Measurements from ENCODE around the gene ZNF845.

Gene ZNF845

GRCh38 chr19:53365134-53365898 lies 31.8 kb downstream of the ZNF845 start, which contains the start of gene ZNF525:
Gene ZNF525 (plus strand): TSS chr19:53365705. CDS start chr19:53372282, 6,577 bp downstream.
- H3K27ac ChIP-seq (ENCODE audit: poor library complexity, severe bottlenecking): peak within 1 kb of the TSS; percentile 21
- no peaks in the 10 kb centered on the region for H3K4me1 ChIP-seq (ENCODE audit: insufficient read depth, poor library complexity, severe bottlenecking)
- H3K9me3 ChIP-seq (ENCODE audit: severe bottlenecking): no peaks in the 10 kb centered on the region
- peak within 1 kb of the TSS; percentile 92 for H3K4me3 ChIP-seq (ENCODE audit: severe bottlenecking)
- no peak for TF ChIP-seq CTCF (IDR thresholded peaks at IDR 0.05; ENCODE audit: poor library complexity, severe bottlenecking)
- DNase-seq (ENCODE audit: low spot score) (peak; percentile 89), ATAC-seq (ENCODE audit: low read depth) (peak; percentile 98)
- H3K27me3 ChIP-seq (ENCODE audit: insufficient read depth, poor library complexity, severe bottlenecking): no peaks in the 10 kb centered on the region
- H3K36me3 ChIP-seq (ENCODE audit: low read depth): no peaks in the 10 kb centered on the region

DNA sequence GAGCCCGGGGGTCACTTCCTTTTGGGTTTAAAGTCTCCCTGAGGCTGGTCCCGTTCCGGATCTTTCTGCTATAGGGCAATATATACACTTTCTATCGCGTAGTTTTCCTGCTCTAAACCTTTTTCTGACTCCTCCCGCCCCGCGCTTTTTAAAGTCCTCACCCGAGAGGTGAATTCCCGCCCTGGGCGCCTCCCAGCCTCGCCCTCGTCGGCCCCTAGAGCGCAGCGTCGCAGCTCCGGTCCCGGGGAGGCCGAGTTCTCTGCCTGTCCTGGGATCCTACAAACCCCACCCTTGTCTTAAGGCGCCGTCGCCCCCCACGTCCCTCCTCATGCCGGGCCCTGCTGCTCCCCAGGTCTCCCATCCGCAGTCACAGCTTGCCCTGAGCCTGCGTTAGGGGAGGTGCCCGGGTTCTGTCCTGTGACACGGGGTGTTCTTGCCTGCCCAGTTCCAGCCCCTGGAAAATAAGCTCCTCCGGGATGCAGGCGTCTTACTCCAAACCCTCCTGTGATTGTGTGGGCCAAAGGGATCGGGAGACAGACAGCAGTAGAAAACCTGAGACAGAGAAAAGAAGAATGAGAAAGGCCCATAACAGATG lies 32.4 kb downstream of the ZNF845 start:
- no peaks in the 10 kb centered on the region for H3K27me3 ChIP-seq (ENCODE audit: insufficient read depth, poor library complexity, severe bottlenecking)
- DNase-seq (ENCODE audit: low spot score) (no peak), ATAC-seq (ENCODE audit: low read depth) (peak; percentile 59)
- no peaks in the 10 kb centered on the region for H3K4me1 ChIP-seq (ENCODE audit: insufficient read depth, poor library complexity, severe bottlenecking)
- no peaks in the 10 kb centered on the region for H3K9me3 ChIP-seq (ENCODE audit: severe bottlenecking)
- H3K27ac ChIP-seq (ENCODE audit: poor library complexity, severe bottlenecking): peak overlapping the region; percentile 21
- H3K36me3 ChIP-seq (ENCODE audit: low read depth): no peaks in the 10 kb centered on the region
- TF ChIP-seq CTCF (IDR thresholded peaks at IDR 0.05; ENCODE audit: poor library complexity, severe bottlenecking): no peak
- peak overlapping the region; percentile 92 for H3K4me3 ChIP-seq (ENCODE audit: severe bottlenecking)

DNA sequence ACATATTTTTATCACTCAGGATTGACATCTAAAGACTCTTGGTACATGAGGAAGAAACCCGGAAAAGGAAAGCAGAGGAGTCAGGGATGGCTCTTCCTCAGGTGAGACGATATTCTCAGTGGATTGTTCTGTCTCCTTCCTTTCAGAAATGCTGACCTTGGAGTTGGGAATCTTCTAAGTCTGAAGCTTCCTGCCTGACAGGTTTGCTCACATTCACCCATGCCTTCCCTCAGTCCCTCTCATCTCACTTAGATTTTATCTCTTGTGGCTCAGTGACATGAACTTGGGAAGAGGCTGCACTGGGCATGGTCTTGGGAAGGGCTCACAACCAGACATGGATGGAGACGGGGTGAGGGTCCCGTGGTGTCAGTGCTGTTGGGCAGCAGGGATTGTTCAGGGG lies 38.6 kb downstream of the ZNF845 start:
- Histone ChIP-seq H3K27ac (ENCODE audit: poor library complexity, severe bottlenecking) (no peak overlapping the region), H3K36me3 (ENCODE audit: low read depth) (peaks cover 38% of the 10 kb centered on the region), H3K27me3 (ENCODE audit: insufficient read depth, poor library complexity, severe bottlenecking) (no peaks in the 10 kb centered on the region), H3K4me1 (ENCODE audit: insufficient read depth, poor library complexity, severe bottlenecking) (no peaks in the 10 kb centered on the region), H3K9me3 (ENCODE audit: severe bottlenecking) (no peaks in the 10 kb centered on the region), H3K4me3 (ENCODE audit: severe bottlenecking) (no peak overlapping the region)
- TF ChIP-seq CTCF (IDR thresholded peaks at IDR 0.05; ENCODE audit: poor library complexity, severe bottlenecking): no peak
- no peak for ATAC-seq (ENCODE audit: low read depth)
- DNase-seq (ENCODE audit: low spot score): no peak

DNA sequence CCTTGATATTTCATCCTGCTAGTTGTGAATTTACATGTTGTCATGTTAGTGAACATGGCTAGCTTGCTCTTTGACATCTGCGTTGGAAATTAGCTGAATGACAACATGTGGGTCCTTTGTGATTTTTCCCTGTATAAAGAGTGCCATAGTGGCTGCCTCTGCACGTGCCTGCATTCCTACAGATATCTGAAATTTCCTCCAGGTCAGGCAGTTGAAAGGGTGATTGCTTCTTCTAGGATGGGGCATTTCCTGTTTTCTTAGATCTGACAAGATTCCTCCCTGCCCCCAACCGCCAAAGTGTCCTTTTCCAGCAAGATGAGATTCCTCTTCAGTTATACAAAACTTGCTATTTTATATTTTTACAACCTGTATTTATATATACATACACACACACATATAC lies 40.7 kb downstream of the ZNF845 start:
- H3K36me3 ChIP-seq (ENCODE audit: low read depth): peaks cover 59% of the 10 kb centered on the region
- peaks cover 1% of the 10 kb centered on the region for H3K9me3 ChIP-seq (ENCODE audit: severe bottlenecking)
- no peak overlapping the region for H3K4me3 ChIP-seq (ENCODE audit: severe bottlenecking)
- no peak for DNase-seq (ENCODE audit: low spot score)
- H3K27me3 ChIP-seq (ENCODE audit: insufficient read depth, poor library complexity, severe bottlenecking): no peaks in the 10 kb centered on the region
- no peaks in the 10 kb centered on the region for H3K4me1 ChIP-seq (ENCODE audit: insufficient read depth, poor library complexity, severe bottlenecking)
- no peak overlapping the region for H3K27ac ChIP-seq (ENCODE audit: poor library complexity, severe bottlenecking)
- no peak for ATAC-seq (ENCODE audit: low read depth)
- TF ChIP-seq CTCF (IDR thresholded peaks at IDR 0.05; ENCODE audit: poor library complexity, severe bottlenecking): no peak

DNA sequence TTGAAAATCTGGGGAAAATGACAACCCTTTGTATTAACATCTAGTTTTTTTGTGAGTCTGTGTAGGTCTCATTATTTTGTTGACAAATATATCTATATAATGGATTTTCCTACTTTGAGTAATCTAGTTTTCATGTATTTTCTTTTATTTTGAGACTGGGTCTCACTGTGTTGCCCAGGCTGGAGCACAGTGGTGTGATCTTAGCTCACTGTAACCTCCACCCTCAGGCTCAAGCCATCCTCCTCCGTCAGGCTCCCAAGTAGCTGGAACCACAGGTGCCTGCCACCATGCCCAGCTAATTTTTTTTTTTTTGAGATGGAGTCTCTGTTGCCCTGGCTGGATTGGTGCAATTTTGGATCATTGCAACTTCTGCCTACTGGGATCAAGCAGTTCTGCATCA lies 41.2 kb downstream of the ZNF845 start:
- Histone ChIP-seq H3K36me3 (ENCODE audit: low read depth) (peaks cover 63% of the 10 kb centered on the region), H3K4me1 (ENCODE audit: insufficient read depth, poor library complexity, severe bottlenecking) (no peaks in the 10 kb centered on the region), H3K27ac (ENCODE audit: poor library complexity, severe bottlenecking) (no peak overlapping the region), H3K27me3 (ENCODE audit: insufficient read depth, poor library complexity, severe bottlenecking) (no peaks in the 10 kb centered on the region), H3K4me3 (ENCODE audit: severe bottlenecking) (no peak overlapping the region), H3K9me3 (ENCODE audit: severe bottlenecking) (peaks cover 6% of the 10 kb centered on the region)
- TF ChIP-seq CTCF (IDR thresholded peaks at IDR 0.05; ENCODE audit: poor library complexity, severe bottlenecking): no peak
- ATAC-seq (ENCODE audit: low read depth) (no peak), DNase-seq (ENCODE audit: low spot score) (no peak)
